CD4-positive, alpha-beta T cell treated with Interferon alpha-2 for 1 hour (primary cell): ENCODE data around the gene AGAP1.

Experiments
- DNase-seq, 2 donors: peaks; one replicate each; pipeline ENCODE4 v3.0.0-alpha.2; 2020 to 2022

Gene AGAP1

GRCh38 chr2:235573331-235574221 lies 79.7 kb downstream of the AGAP1 start:
- no peak for DNase-seq

GRCh38 chr2:235575431-235575830 lies 81.6 kb downstream of the AGAP1 start:
- no peak for DNase-seq

GRCh38 chr2:235575904-235576303 lies 82.1 kb downstream of the AGAP1 start:
- no peak for DNase-seq

- no peak for DNase-seq
Measured at GRCh38 chr2:235576337-235576910, 82.6 kb downstream of the AGAP1 start.

GRCh38 chr2:235577404-235578330 lies 83.8 kb downstream of the AGAP1 start:
- no peak for DNase-seq

GRCh38 chr2:235579128-235579527 lies 85.3 kb downstream of the AGAP1 start:
- no peak for DNase-seq

- no peak for DNase-seq
Measured at GRCh38 chr2:235580426-235581157, 86.7 kb downstream of the AGAP1 start.

GRCh38 chr2:235582081-235582686 lies 88.3 kb downstream of the AGAP1 start:
- DNase-seq, result no peak

GRCh38 chr2:235582729-235583128 lies 88.9 kb downstream of the AGAP1 start:
- DNase-seq, result no peak

- DNase-seq, result no peak
Measured at GRCh38 chr2:235583144-235583543, 89.3 kb downstream of the AGAP1 start.

- no peak for DNase-seq
Measured at GRCh38 chr2:235583925-235584637, 90.2 kb downstream of the AGAP1 start.

- no peak for DNase-seq
Measured at GRCh38 chr2:235584638-235585007, 90.8 kb downstream of the AGAP1 start.

- DNase-seq, result no peak
Measured at GRCh38 chr2:235587202-235587601, 93.4 kb downstream of the AGAP1 start.

- no peak for DNase-seq
Measured at GRCh38 chr2:235588750-235589149, 94.9 kb downstream of the AGAP1 start.

GRCh38 chr2:235591231-235591730 lies 97.4 kb downstream of the AGAP1 start:
- DNase-seq, result no peak

GRCh38 chr2:235591921-235592320 lies 98.1 kb downstream of the AGAP1 start:
- no peak for DNase-seq

GRCh38 chr2:235592430-235592829 lies 98.6 kb downstream of the AGAP1 start:
- DNase-seq, result no peak

GRCh38 chr2:235592836-235593235 lies 99.0 kb downstream of the AGAP1 start:
- no peak for DNase-seq

GRCh38 chr2:235594041-235594440 lies 100.2 kb downstream of the AGAP1 start:
- peak in 1 of 2 donors; percentile 39 for DNase-seq

- DNase-seq, result no peak
Measured at GRCh38 chr2:235594964-235595363, 101.1 kb downstream of the AGAP1 start.

GRCh38 chr2:235595422-235596010 lies 101.7 kb downstream of the AGAP1 start:
- peak in 1 of 2 donors; percentile 45 for DNase-seq
